NCI-H1105 treated with DMSO at 0.1 percent for 48 hours (cell line): ENCODE data around the gene ZNRF3.

Experiments used
- DNase-seq: peaks from one replicate; lab custom pipeline; 2025; lab: John Stamatoyannopoulos, UW

The ZNRF3 gene

DNA sequence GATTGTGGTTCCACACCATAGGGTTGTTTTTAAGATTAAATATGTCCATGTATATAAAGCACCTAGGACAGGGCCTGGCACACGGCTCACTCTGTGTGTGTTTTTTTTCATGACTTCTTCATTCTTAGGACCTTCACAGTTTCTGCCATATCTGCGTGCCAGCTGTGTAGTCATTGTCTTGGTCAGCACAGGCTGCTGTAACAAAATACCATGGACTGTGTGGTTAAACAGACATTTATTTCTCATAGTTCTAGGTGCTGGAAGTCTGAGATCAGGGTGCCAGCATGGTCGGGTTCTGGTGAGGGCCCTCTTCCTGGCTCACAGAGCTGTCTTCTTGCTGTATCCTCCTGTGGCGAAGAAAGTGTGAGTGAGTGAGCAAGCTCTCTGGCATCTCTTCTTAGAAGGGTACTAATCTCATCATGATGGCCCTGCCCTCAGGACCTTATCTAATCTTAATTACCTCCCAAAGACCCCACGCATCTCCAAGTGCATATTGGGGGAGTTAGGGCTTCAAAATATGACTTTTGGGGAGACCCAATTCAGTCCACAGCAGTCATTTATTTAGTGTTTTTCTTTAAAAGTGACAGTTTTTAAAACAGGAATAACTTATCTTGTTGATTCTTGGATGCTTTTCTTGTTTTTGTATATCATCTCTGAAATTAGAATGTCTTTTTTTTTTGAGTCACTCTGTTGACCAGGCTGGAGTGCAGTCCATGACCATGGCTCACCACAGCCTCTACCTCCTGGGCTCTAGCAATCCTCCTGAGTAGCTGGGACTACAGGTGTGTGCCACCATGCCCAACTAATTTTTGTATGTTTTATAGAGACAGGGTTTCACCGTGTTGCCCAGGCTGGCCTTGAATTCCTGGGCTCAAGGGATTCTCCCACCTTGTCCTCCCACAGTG is 70.9 kb downstream of the ZNRF3 start:
- no peak for DNase-seq

DNA sequence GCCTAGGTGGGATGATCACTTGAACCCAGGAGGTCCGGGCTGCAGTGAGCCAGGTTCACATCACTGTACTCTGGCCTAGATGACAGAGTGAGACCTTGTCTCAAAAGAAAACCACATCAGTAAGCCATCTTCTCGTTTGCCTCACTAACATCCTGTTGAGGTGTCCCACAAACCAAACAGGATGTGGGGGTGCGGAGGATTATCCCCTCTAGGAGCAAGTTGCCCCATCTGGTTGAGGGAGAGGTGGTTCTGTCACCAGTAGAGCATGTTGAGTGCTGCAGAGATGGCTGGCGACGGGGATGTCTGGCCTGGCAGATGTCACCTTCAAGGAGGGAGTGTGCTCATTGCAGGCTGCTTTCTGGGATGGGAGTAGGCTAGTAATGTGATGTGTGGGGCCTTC is 72.4 kb downstream of the ZNRF3 start:
- no peak for DNase-seq

- no peak for DNase-seq
Measured at GRCh38 chr22:28956506-28956905, 73.1 kb downstream of the ZNRF3 start.

GRCh38 chr22:28958611-28959010 is 75.2 kb downstream of the ZNRF3 start:
- no peak for DNase-seq

DNA sequence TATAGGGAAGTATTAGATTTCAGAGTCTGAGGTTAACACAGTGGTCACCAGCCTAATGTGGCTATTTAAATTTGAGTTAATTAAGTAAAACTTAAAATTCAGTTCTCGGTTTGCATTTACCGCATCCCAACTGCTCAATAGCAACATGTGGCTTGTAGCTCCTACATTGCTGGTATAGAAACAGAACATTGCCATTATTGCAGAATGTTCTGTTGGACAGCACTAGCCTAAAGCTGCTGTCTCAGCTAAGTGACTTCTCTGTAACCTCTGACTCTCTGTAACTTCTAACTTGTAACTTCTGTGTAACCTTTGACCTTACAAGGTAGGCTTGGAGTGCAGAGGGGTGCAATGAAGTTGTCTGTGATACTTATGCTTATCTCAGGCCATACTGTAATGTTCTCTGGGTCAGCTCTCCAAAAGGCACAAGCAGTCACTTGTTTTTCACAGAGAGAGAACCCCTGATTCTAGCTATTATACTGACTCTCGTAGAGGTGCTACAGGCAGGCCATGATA is 78.7 kb downstream of the ZNRF3 start:
- DNase-seq, result no peak

- DNase-seq, result no peak
Measured at GRCh38 chr22:28963362-28963761, 80.0 kb downstream of the ZNRF3 start.

DNA sequence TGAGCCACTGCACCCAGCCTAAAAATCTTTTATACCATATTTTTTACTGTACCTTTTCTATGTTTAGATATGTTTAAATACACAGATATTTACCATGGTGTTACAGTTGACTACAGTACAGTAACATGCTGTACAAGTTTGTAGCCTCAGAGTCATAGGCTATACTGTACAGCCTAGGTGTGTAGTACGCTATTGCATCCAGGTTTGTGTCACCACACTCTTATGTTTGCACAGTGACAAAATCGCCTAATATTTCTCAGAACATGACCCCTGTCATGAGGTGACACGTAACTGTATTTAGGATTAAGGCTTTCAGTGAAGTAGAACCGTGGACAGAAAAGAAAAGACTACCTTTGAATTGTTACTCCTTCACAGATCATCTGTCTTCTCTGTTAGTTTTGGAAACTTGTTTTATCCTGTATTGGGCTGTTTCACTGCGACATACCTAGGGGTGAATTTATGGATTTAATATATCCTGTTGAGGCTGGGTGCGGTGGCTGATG is 83.8 kb downstream of the ZNRF3 start:
- no peak for DNase-seq

- DNase-seq, result no peak
Measured at GRCh38 chr22:28967969-28968368, 84.6 kb downstream of the ZNRF3 start.

DNA sequence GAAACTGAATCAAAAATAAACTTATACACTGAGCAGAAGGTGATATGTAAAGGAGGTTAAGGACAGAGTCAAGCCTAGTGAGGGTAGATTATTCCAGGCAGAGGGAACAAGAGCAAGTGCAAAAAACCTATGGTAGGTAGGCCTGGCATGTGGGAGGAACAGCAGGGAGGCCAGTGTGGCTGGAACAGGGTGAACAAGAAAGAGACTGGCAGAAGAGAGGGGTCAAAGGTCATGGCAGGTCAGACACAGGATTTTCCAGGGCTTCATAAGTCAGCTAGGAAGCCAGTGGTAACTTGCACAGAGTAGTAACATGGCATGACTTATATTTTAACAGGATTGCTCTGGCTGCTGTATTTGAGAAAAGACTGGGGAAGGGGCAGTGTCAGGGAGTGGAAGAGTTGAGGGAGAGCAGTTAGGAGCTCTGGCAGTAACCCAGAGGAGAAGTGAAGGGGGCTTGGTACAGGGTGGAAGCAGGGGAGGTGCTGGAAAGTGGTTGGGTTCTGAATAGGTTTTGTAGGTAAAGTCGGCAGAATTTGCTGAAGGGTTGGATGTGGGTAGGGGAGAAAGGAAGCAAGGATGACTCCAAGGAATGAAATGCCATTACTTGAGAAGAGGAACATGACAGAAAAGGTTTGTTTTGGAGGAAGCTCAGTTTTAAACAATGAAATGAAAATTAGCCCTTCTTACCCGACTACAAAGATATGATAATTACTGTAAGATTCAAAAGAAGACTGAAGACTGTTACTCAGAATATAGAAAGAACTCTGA is 86.2 kb downstream of the ZNRF3 start:
- no peak for DNase-seq

GRCh38 chr22:28973352-28973751 is 90.0 kb downstream of the ZNRF3 start:
- DNase-seq, result no peak

GRCh38 chr22:28977060-28977459 is 93.7 kb downstream of the ZNRF3 start:
- no peak for DNase-seq

DNA sequence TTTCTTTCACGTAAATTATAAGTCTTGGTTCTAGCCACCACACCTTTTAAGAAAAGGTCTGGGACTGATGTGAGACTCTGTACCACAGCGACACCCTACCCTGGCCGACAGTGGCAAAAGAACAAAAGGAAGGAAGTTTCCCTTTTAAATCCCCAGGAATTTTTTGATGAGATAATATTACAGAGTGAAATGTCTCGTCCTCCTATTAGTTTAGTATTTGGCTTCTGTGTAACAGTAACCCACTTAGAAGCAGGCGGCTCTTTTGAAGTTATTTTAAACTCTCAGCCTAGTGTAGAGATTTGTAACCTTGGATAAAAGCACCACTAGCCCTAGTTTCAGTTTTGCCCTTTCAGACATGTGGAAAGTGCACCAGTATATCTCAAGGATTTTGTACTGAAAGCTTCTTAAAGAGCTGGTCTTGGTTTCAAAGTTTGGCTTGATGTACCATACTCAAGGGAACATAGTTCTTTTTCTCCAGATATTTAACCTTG is 94.2 kb downstream of the ZNRF3 start:
- no peak for DNase-seq

DNA sequence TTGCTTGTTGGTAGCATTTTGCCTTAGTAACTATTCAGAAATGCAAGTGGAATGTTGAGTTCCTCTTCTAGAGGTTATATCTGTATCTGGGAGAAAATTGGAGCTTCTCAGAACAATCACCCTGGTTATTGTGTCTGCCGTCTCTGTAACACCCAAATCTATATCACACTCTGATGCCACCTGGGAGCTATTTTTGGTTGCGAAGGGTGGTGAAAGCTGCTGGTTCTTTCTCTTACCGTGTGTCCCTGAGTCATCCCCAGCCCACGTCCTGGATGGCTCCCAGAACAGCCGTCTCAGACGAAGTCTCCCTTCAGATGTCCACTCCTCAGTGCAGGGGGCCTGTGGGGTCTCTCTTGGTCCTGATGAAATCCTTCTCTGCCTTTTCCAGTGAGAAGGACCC is 94.8 kb downstream of the ZNRF3 start:
- DNase-seq, result no peak

DNA sequence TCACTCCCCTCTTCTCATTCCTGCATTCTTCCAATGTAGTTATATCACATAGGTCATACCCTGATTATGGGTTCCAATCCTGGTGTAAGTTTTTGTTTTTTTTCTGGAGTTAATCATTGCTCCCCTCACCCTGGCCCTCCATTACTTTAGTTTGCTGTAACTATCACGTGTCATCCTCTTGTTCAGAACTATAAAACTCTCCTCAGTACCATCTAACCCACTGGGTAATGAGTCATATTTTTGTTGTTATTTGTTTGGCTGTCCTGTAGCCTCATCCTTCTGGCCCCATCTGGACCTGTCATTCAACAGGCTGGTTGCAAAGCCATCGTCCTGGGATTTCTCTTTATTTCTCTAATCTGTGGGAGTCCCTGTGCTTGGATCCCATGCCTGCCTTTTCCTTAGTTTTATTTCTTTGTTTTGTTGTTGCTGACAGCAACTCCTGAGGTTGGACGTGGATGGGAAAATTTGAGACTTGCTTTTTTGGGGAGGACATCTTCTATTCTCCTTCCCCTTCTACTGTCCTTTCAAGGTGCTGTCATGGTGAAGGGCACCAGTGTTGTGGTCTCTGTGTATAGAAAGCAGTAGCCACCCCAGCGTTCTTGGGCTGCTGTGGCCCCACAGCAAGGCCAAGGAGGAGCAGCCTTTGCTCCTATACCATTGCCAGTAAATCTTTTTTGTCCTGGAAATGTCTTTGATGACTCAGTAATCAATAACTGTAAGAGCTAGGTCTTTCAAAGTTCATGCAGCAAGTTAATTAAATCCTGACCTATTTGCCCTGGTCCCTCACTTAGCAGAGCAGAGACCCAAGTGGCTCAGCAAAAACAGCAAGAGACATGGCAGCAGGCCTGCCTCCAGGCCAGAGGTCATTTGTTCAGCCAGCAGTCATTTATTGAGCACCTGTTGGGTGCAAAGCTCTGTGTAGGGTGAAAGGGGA is 95.8 kb downstream of the ZNRF3 start:
- DNase-seq, result no peak

DNA sequence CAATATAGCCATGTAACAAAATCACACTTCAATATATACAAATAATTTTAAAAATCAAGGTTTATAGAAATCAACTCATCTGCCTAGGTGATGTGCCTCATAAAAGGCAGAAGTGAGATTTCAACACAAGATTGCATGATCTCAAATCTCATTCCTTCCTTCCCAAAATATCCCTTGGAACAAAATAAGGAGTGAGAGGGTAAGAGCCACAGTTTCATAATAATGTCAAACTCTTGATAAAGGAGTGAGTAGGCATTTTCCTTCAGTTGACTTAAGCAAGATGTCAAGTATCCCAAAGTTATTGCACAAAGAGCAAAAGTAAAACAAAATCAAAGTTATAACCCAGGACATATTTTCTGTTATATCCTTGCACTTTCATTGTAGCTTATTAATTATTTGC is 97.0 kb downstream of the ZNRF3 start:
- DNase-seq, result no peak

DNA sequence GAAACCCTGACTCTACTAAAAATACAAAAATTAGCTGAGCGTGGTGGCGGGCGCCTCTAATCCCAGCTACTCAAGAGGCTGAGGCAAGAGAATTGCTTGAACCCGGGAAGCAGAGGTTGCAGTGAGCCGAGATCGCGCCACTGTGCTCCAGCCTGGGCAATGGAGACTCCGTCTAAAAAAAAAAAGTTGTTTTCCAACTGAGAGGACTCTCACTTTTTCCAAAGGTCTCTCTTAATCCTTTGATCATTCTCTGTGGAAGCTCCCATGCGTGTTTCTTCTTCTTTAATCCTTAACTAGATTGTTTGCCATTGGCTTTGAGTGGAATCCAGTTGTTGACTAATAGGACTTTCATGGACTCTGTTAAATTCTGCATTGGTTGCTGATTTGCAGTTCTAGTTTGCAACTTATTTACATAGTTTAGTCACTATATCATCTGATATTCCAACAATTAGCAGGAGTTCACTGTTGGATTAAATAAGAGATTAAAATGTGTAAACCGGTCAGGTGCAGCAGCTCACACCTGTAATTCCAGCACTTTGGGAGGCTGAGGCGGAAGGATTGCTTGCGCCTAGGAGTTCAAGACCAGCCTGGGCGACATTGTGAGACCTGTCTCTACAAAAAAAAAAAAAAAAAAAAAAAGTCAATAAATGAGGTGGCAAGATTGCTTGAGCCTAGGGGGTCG is 98.6 kb downstream of the ZNRF3 start:
- no peak for DNase-seq

- no peak for DNase-seq
Measured at GRCh38 chr22:28983190-28983589, 99.8 kb downstream of the ZNRF3 start.

GRCh38 chr22:28983788-28984441 is 100.5 kb downstream of the ZNRF3 start:
- no peak for DNase-seq

DNA sequence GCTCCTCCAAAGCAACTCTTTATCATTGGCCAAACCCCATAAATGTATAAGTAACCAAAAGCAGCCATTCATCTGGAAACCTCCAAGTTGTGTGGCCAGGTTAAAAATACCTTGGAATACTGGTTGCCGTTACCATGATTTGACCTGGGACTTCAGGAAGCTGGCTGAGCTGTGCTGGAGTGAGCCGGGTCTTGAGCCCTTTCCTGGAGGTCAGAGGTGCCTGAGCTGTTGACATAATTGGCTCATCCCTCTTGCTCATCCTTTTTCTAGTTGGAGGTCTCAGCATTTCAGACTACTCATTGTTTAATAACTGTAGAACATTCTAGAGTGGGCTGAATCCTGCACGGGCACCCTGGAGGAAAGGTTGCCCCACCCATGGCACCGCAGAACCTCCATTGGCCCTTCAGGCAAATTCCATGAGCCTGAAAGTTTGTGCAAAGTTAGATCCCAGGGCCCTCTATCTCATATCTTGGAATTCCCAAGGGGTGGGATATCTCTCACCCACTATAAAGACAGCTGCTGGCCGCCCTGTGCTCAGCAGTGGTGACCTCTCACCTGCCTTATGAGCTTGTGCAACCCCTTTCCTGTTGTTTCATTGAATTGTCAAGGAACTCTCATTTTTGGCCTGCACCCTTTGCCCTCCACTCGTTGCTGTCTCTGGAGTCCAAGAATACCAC is 101.2 kb downstream of the ZNRF3 start:
- no peak for DNase-seq
